SK-N-SH treated with all-trans-retinoic acid at 6 μM for 48 hours (cell line): Measurements from ENCODE around the gene P2RX2.

ENCODE experiments used
- ATAC-seq: fragments of 200-7000 bp; cut with Tn5 transposase; 3 replicates; pipeline ENCODE4 v1.9.1; 2020; ENCODE audit warnings: mild to moderate bottlenecking, moderate library complexity
- ARNTL ChIP-seq: fragments of 450-650 bp; formaldehyde crosslinking; IDR thresholded peaks from 2 replicates; pipeline ENCODE4 v1.5.0; 2020; ENCODE audit warnings: low read depth, mild to moderate bottlenecking, moderate library complexity, borderline replicate concordance
- BACH2 ChIP-seq: fragments of 250-450 bp; sonication (Bioruptor Pico); IDR thresholded peaks from 2 replicates; pipeline ENCODE4 v1.9.0; 2021; ENCODE audit warnings: mild to moderate bottlenecking, borderline replicate concordance
- CREB5 ChIP-seq: fragments of 250-450 bp; sonication (Bioruptor Pico); IDR thresholded peaks from 2 replicates; pipeline ENCODE4 v1.5.1; 2020; ENCODE audit warnings: low read depth, mild to moderate bottlenecking, moderate library complexity
- CSDC2 ChIP-seq: fragments of 250-450 bp; sonication (Bioruptor Pico); IDR thresholded peaks from 2 replicates; pipeline ENCODE4 v1.5.0; 2020; ENCODE audit warnings: mild to moderate bottlenecking, moderate library complexity
- CSRNP3 ChIP-seq: fragments of 250-450 bp; sonication (Bioruptor Pico); IDR thresholded peaks from 2 replicates; pipeline ENCODE4 v1.5.1; 2021; ENCODE audit warnings: mild to moderate bottlenecking, moderate library complexity
- ESRRG ChIP-seq: fragments of 250-450 bp; sonication (Bioruptor Pico); IDR thresholded peaks from 2 replicates; pipeline ENCODE4 v1.6.1; 2021; ENCODE audit warnings: mild to moderate bottlenecking
- GLIS3 ChIP-seq: fragments of 250-450 bp; sonication (Bioruptor Pico); IDR thresholded peaks from 2 replicates; pipeline ENCODE4 v1.5.0; 2020; ENCODE audit warnings: mild to moderate bottlenecking, moderate library complexity
- ISL1 ChIP-seq: fragments of 250-450 bp; sonication (Bioruptor Pico); IDR thresholded peaks from 2 replicates; pipeline ENCODE4 v2.1.2; 2022; ENCODE audit warnings: mild to moderate bottlenecking, moderate library complexity
- OSR1 ChIP-seq: fragments of 250-450 bp; sonication (Bioruptor Pico); IDR thresholded peaks from 2 replicates; pipeline ENCODE4 v1.8.0; 2022; ENCODE audit warnings: moderate library complexity, mild to moderate bottlenecking, inconsistent platforms
- RARB ChIP-seq: fragments of 250-450 bp; sonication (Bioruptor Pico); IDR thresholded peaks from 2 replicates; pipeline ENCODE4 v1.8.0; 2021; ENCODE audit warnings: mild to moderate bottlenecking, moderate library complexity
- SNAI2 ChIP-seq: fragments of 250-450 bp; sonication (Bioruptor Pico); IDR thresholded peaks from 2 replicates; pipeline ENCODE4 v1.5.0; 2020; ENCODE audit warnings: mild to moderate bottlenecking, moderate library complexity
- TCF4 ChIP-seq: fragments of 250-450 bp; sonication (Bioruptor Pico); IDR thresholded peaks from 2 replicates; pipeline ENCODE4 v1.8.0; 2021; ENCODE audit warnings: mild to moderate bottlenecking, moderate library complexity, borderline replicate concordance
- TOX ChIP-seq: fragments of 250-450 bp; sonication (Bioruptor Pico); IDR thresholded peaks from 2 replicates; pipeline ENCODE4 v1.8.0; 2021; ENCODE audit warnings: mild to moderate bottlenecking, moderate library complexity, borderline replicate concordance
- TSHZ2 ChIP-seq: fragments of 250-450 bp; sonication (Bioruptor Pico); IDR thresholded peaks from 2 replicates; pipeline ENCODE4 v1.5.0; 2020; ENCODE audit warnings: mild to moderate bottlenecking, moderate library complexity
- ZC3H10 ChIP-seq: fragments of 250-450 bp; sonication (Bioruptor Pico); IDR thresholded peaks from 2 replicates; pipeline ENCODE4 v1.5.1; 2021; ENCODE audit warnings: mild to moderate bottlenecking, moderate library complexity
- ZFP3 ChIP-seq: fragments of 250-450 bp; sonication (Bioruptor Pico); IDR thresholded peaks from 2 replicates; pipeline ENCODE4 v1.5.0; 2020; ENCODE audit warnings: mild to moderate bottlenecking, moderate library complexity
- ZNF565 ChIP-seq: fragments of 450-650 bp; formaldehyde crosslinking; conservative IDR thresholded peaks from 2 replicates; pipeline ENCODE4 v1.5.0; 2020; ENCODE audit warnings: low read depth, mild to moderate bottlenecking, moderate library complexity
- ZNF70 ChIP-seq: fragments of 450-650 bp; formaldehyde crosslinking; IDR thresholded peaks from 2 replicates; pipeline ENCODE4 v1.5.0; 2020; ENCODE audit warnings: mild to moderate bottlenecking, moderate library complexity
- ZNF8 ChIP-seq: fragments of 450-650 bp; formaldehyde crosslinking; IDR thresholded peaks from 2 replicates; pipeline ENCODE4 v1.5.0; 2020; ENCODE audit warnings: mild to moderate bottlenecking, moderate library complexity
- TF ChIP-seq, protein P1 (sequence below): fragments of 250-450 bp; sonication (Bioruptor Pico); IDR thresholded peaks from 2 replicates; pipeline ENCODE4 v1.8.0; 2020; ENCODE audit warnings: mild to moderate bottlenecking, moderate library complexity, borderline replicate concordance
- TF ChIP-seq, protein P2 (sequence below): fragments of 250-450 bp; sonication (Bioruptor Pico); IDR thresholded peaks from 2 replicates; pipeline ENCODE4 v1.8.0; 2021; ENCODE audit warnings: low read depth, mild to moderate bottlenecking, moderate library complexity, borderline replicate concordance

P2RX2 gene

GRCh38 chr12:132588821-132589669, 29.5 kb upstream of the P2RX2 start:
- ATAC-seq, result no peak
- TF ChIP-seq TCF4 (CRISPR knock-in tag) (no peak), TOX (CRISPR knock-in tag) (no peak), CSDC2 (no peak), ZNF70 (CRISPR knock-in tag) (no peak), ZFP3 (no peak), BACH2 (CRISPR knock-in tag) (no peak), RARB (CRISPR knock-in tag) (no peak), ESRRG (CRISPR knock-in tag) (no peak), ISL1 (CRISPR knock-in tag) (no peak), SNAI2 (CRISPR knock-in tag) (no peak), TSHZ2 (no peak), GLIS3 (CRISPR knock-in tag) (no peak), ZNF565 (CRISPR knock-in tag) (no peak), OSR1 (CRISPR knock-in tag) (no peak), ZC3H10 (no peak), CREB5 (CRISPR knock-in tag) (no peak), CSRNP3 (CRISPR knock-in tag) (no peak)
- TF ChIP-seq, protein P1, sequence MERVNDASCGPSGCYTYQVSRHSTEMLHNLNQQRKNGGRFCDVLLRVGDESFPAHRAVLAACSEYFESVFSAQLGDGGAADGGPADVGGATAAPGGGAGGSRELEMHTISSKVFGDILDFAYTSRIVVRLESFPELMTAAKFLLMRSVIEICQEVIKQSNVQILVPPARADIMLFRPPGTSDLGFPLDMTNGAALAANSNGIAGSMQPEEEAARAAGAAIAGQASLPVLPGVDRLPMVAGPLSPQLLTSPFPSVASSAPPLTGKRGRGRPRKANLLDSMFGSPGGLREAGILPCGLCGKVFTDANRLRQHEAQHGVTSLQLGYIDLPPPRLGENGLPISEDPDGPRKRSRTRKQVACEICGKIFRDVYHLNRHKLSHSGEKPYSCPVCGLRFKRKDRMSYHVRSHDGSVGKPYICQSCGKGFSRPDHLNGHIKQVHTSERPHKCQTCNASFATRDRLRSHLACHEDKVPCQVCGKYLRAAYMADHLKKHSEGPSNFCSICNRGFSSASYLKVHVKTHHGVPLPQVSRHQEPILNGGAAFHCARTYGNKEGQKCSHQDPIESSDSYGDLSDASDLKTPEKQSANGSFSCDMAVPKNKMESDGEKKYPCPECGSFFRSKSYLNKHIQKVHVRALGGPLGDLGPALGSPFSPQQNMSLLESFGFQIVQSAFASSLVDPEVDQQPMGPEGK, result no peak
- TF ChIP-seq, protein P2, sequence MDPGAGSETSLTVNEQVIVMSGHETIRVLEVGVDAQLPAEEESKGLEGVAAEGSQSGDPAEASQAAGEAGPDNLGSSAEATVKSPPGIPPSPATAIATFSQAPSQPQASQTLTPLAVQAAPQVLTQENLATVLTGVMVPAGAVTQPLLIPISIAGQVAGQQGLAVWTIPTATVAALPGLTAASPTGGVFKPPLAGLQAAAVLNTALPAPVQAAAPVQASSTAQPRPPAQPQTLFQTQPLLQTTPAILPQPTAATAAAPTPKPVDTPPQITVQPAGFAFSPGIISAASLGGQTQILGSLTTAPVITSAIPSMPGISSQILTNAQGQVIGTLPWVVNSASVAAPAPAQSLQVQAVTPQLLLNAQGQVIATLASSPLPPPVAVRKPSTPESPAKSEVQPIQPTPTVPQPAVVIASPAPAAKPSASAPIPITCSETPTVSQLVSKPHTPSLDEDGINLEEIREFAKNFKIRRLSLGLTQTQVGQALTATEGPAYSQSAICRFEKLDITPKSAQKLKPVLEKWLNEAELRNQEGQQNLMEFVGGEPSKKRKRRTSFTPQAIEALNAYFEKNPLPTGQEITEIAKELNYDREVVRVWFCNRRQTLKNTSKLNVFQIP (CRISPR knock-in tag), result no peak

DNA sequence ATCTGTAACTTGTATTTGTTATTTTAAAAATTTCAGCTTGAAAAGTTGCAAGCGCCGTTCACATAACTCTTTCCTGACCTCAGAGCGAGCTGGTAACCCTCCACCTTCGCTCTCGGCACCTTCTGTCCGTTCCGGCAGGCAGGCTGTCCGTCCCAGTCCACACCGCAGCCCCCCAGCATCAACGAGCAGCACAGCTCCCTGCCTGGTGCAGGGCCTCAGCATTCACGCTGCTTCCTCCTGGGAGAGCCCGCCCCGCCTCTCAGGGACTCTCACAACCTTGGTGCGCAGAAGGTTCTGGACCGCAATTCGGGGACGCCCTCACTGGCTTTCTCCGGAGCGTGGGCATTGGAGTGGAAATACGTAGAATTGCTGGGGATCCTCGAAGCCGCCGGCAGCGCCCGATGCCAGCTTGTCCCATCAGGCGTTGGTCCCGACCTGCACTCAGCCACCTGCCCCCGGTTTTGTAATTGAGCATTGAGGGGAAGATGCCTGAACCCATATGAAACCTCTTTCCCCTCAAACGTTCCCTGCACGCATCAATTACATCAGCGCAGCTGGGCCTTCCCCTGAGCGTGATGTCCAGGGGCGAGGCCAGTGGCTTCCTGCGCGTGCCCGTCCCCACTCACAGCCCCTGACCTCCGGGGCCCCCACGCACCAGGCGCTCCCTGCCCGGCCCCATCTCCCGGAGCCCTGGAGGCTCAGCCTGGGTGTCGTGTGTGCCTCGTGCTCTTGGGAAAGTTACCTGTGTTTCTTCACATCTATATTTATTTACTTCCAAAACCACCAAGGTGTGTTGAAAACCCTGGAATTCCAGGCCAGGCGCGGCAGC, 27.3 kb upstream of the P2RX2 start:
- no peak for ATAC-seq
- no peak for TF ChIP-seq ZNF8
- TF ChIP-seq TSHZ2, result no peak
- TF ChIP-seq ZC3H10, result no peak
- TF ChIP-seq, protein P2 (CRISPR knock-in tag), result no peak
- no peak for TF ChIP-seq BACH2 (CRISPR knock-in tag)
- TF ChIP-seq, protein P1, result no peak
- TF ChIP-seq ESRRG (CRISPR knock-in tag), result no peak
- TF ChIP-seq TOX (CRISPR knock-in tag), result no peak
- no peak for TF ChIP-seq GLIS3 (CRISPR knock-in tag)
- TF ChIP-seq ARNTL (CRISPR knock-in tag), result no peak
